Kidney (tissue), 14 donors: ENCODE data around the gene IL21R. TPM values are rescaled to one million over a fixed set of nuclear protein-coding genes. Genes with fewer than 3 reads are reported as not detected.

Experiments used
- DNase-seq, 5 donors: peaks; one replicate each; pipeline ENCODE4 v3.0.0-alpha.2; 2013 to 2020
- FAIRE-seq: peaks from 2 replicates; lab custom pipeline; 2012; peaks lifted over from hg19 to GRCh38; lab: Jason Lieb, UNC
- H3K27ac ChIP-seq, 2 donors: one replicate each; pipeline ENCODE4 v1.7.0; 2013; ENCODE audit warnings: low read depth in 2 of 2, low read length in 2 of 2, inconsistent platforms in 1 of 2
- H3K27me3 ChIP-seq: one replicate; pipeline ENCODE4 v1.7.1; 2013; ENCODE audit warnings: low read length, inconsistent platforms; ENCODE audit not compliant: control insufficient read depth, insufficient read depth
- H3K36me3 ChIP-seq, 3 donors: one replicate each; pipeline versions ENCODE4 v1.7.0 to v1.7.1; 2013; ENCODE audit warnings: low read length in 3 of 3, control low read depth in 1 of 3, inconsistent platforms in 1 of 3; ENCODE audit not compliant: insufficient read depth in 3 of 3, control insufficient read depth in 2 of 3
- H3K4me1 ChIP-seq, 3 donors: one replicate each; pipeline versions ENCODE4 v1.7.0 to v1.7.1; 2013; ENCODE audit warnings: low read length in 3 of 3, inconsistent platforms in 1 of 3, low read depth in 1 of 3; ENCODE audit not compliant: control insufficient read depth in 2 of 3, insufficient read depth in 2 of 3
- H3K4me3 ChIP-seq, 3 donors: one replicate each; pipeline versions ENCODE4 v1.7.0 to v1.8.1; 2013; ENCODE audit warnings: low read length in 3 of 3, control low read depth in 1 of 3, inconsistent platforms in 1 of 3
- H3K9ac ChIP-seq, 3 donors: one replicate each; pipeline versions ENCODE4 v1.7.0 to v1.7.1; 2013; ENCODE audit warnings: low read length in 3 of 3, control low read depth in 1 of 3, inconsistent platforms in 1 of 3
- H3K9me3 ChIP-seq, 3 donors: one replicate each; pipeline versions ENCODE4 v1.7.0 to v1.7.1; 2013; ENCODE audit warnings: low read length in 3 of 3, control low read depth in 1 of 3, inconsistent platforms in 1 of 3; ENCODE audit not compliant: control insufficient read depth in 2 of 3, insufficient read depth in 1 of 3
- intact Hi-C: fragments of 100-400 bp; cut with DNase I; formaldehyde crosslinking; loops from one replicate; pipeline ENCODE4 v1.11.1; 2022
- polyA plus RNA-seq: library from polyadenylated mRNA; stranded (reverse); fragments of 350-450 nt; fragmentation: Illumina TruSeq; extraction: RNeasy Lipid Tissue Mini Kit (QIAGEN cat#74804); gene quantifications from one replicate; pipeline ENCODE4 v1.2.3, GENCODE V29; 2014; ENCODE audit warnings: low read depth, low replicate concordance; ENCODE audit not compliant: insufficient read depth
- total RNA-seq: library from RNA; stranded (reverse); fragmentation: NEBNext Ultra II Directional; extraction: Animal tissue kit (Norgen Biotek cat#: 25700); gene quantifications from one replicate; pipeline ENCODE4 v1.2.1, GENCODE V29; 2021
- TF ChIP-seq, protein P1 (sequence below): IDR thresholded peaks from 3 replicates; pipeline ENCODE4 v1.5.1; 2012; ENCODE audit warnings: mild to moderate bottlenecking, moderate library complexity, borderline replicate concordance; ENCODE audit not compliant: insufficient read depth; ENCODE audit errors: extremely low read depth
- donor health status: control.
- donor health status: control.
- donor health status: control.
- donor health status: control.
- donor health status: control.
- donor health status: DM: yes; HTN: yes; CAD: no.
- donor health status: Normal renal cell carcinoma (clear cell type).

IL21R gene
- total and polyA plus RNA-seq, 2 donors from 2014 or later: 0.65 to 3.0 TPM

DNA sequence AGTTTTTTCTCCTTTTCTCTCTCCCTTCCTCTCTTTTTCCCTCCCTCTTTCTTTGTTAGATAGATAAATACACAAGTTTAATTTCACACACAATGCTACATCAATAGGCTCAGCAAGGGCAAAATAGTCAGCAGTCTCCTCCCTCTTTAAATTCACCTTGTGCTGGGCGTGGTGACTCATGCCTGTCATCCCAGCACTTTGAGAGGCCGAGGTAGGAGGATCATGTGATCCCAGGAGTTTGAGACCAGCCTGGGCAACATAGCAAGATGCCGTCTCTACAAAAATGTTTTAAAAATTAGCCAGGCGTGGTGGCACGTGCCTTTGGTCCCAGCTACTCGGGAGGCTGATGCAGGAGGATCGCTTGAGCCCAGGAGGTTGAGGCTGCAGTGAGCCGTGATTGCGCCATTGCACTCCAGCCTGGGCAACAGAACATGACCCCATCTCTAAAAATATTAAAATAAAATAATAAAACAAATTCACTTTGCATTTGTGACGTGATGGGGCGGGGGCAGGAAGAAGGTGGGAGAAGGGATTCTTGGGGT lies 27.4 kb downstream of the IL21R start:
- H3K9ac ChIP-seq: no peak overlapping the region
- TF ChIP-seq, protein P1, sequence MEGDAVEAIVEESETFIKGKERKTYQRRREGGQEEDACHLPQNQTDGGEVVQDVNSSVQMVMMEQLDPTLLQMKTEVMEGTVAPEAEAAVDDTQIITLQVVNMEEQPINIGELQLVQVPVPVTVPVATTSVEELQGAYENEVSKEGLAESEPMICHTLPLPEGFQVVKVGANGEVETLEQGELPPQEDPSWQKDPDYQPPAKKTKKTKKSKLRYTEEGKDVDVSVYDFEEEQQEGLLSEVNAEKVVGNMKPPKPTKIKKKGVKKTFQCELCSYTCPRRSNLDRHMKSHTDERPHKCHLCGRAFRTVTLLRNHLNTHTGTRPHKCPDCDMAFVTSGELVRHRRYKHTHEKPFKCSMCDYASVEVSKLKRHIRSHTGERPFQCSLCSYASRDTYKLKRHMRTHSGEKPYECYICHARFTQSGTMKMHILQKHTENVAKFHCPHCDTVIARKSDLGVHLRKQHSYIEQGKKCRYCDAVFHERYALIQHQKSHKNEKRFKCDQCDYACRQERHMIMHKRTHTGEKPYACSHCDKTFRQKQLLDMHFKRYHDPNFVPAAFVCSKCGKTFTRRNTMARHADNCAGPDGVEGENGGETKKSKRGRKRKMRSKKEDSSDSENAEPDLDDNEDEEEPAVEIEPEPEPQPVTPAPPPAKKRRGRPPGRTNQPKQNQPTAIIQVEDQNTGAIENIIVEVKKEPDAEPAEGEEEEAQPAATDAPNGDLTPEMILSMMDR: no peak
- no peaks in the 10 kb centered on the region for H3K27me3 ChIP-seq
- H3K36me3 ChIP-seq: no peaks in the 10 kb centered on the region
- H3K9me3 ChIP-seq: no peaks in the 10 kb centered on the region
- no peak overlapping the region for H3K4me3 ChIP-seq
- no peak for FAIRE-seq
- intact Hi-C loops: no loop called here
- no peak for DNase-seq
- H3K4me1 ChIP-seq: no peaks in the 10 kb centered on the region
- no peak overlapping the region for H3K27ac ChIP-seq

DNA sequence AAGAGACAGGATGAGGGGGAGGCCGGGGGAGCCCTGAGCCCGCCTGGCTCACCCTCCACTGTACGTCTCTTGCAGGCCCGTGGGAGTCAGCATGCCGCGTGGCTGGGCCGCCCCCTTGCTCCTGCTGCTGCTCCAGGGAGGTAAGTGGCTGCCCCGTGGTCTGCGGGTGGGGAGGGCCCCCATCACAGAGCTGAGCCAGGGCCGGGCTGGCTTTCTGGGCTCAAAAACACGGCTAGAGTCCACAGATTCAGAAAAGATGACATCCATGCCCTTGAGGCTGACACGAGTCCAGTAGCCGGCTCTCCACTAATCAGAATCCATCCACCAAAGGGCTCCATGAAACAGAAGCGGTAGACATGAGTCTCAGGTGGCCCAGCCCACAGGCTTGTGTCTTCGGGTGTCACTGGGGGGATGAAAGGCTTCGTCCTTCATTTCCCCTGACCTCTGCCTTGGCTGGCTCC lies 28.0 kb downstream of the IL21R start:
- FAIRE-seq (no peak), DNase-seq (peak in 1 of 5 donors; percentile 70)
- Histone ChIP-seq H3K9me3 (no peaks in the 10 kb centered on the region), H3K36me3 (no peaks in the 10 kb centered on the region), H3K9ac (no peak overlapping the region), H3K4me3 (no peak overlapping the region), H3K27me3 (no peaks in the 10 kb centered on the region), H3K4me1 (no peaks in the 10 kb centered on the region), H3K27ac (no peak overlapping the region)
- TF ChIP-seq, protein P1: no peak
- intact Hi-C loops: no loop called here

DNA sequence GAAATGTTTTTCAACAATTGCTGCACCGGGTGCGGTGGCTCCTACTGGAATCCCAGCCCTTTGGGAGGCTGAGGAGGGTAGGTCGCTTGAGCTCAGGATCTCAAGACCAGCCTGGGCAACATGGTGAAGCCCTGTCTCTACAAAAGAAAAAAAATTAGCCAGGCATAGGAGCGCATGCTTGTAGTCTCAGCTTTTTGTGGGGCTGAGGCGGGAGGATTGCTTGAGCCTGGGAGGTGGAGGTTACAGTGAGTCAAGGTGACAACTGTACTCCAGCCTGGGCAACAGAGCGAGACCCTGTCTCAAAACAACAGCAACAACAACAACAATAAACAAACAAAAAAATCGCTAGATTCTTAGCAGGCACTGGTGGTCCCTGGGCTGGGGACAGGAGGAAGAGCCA lies 28.5 kb downstream of the IL21R start:
- no peak for FAIRE-seq
- intact Hi-C loops: no loop called here

More for the DNA sequence above, 28.5 kb downstream of the IL21R start:
- no peaks in the 10 kb centered on the region for H3K27me3 ChIP-seq
- TF ChIP-seq, protein P1: no peak
- H3K9ac ChIP-seq: no peak overlapping the region
- no peak overlapping the region for H3K4me3 ChIP-seq
- H3K36me3 ChIP-seq: no peaks in the 10 kb centered on the region
- H3K4me1 ChIP-seq: no peaks in the 10 kb centered on the region
- DNase-seq: no peak
- H3K27ac ChIP-seq: no peak overlapping the region
- H3K9me3 ChIP-seq: no peaks in the 10 kb centered on the region
